GM12874 (cell line): ENCODE data around the gene ZNF652.

Experiments
- TF ChIP-seq, protein P1 (sequence below): IDR thresholded peaks from 2 replicates; pipeline ENCODE4 v1.5.1; 2011; ENCODE audit warnings: low read depth, mild to moderate bottlenecking, control low read depth, low read length, moderate library complexity; ENCODE audit not compliant: insufficient read depth

The ZNF652 gene

DNA sequence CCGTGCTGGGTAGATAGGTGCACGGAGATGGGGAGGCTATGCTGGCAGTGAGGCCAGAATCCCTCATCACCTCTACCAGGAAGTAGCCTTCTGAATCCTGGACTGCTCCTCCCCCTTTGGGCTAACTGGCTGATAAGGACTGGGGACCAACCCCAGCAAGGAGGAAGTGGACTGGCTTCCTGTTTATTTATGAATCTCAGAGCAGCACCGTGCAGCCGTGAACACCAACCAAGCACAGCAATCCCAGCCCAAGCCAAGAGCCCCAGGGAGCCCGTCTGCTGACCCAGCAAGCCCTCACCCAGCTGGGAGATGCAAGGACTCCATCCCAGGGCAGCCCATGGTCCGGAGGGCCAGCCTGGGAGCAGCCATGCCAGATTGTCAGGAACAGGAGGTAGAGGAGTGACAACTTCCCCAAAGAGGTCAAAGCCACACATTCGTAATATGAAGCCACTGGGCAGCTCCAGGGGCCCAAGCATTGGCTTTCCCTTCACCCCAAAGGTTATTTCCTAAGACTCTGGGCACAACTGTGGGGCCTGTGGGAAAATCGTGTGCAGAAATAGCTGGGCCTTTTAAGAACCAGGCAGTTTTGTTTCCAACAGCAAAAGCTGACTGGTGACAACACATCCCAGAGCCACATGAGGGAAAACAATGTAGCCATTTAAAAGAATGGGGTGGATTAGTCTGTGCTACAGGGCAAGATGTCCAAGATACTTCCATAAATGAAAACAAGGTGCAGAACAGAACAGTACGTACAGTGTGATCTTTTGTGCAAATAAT is 28.7 kb upstream of the ZNF652 start:
- TF ChIP-seq, protein P1, sequence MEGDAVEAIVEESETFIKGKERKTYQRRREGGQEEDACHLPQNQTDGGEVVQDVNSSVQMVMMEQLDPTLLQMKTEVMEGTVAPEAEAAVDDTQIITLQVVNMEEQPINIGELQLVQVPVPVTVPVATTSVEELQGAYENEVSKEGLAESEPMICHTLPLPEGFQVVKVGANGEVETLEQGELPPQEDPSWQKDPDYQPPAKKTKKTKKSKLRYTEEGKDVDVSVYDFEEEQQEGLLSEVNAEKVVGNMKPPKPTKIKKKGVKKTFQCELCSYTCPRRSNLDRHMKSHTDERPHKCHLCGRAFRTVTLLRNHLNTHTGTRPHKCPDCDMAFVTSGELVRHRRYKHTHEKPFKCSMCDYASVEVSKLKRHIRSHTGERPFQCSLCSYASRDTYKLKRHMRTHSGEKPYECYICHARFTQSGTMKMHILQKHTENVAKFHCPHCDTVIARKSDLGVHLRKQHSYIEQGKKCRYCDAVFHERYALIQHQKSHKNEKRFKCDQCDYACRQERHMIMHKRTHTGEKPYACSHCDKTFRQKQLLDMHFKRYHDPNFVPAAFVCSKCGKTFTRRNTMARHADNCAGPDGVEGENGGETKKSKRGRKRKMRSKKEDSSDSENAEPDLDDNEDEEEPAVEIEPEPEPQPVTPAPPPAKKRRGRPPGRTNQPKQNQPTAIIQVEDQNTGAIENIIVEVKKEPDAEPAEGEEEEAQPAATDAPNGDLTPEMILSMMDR, result no peak

DNA sequence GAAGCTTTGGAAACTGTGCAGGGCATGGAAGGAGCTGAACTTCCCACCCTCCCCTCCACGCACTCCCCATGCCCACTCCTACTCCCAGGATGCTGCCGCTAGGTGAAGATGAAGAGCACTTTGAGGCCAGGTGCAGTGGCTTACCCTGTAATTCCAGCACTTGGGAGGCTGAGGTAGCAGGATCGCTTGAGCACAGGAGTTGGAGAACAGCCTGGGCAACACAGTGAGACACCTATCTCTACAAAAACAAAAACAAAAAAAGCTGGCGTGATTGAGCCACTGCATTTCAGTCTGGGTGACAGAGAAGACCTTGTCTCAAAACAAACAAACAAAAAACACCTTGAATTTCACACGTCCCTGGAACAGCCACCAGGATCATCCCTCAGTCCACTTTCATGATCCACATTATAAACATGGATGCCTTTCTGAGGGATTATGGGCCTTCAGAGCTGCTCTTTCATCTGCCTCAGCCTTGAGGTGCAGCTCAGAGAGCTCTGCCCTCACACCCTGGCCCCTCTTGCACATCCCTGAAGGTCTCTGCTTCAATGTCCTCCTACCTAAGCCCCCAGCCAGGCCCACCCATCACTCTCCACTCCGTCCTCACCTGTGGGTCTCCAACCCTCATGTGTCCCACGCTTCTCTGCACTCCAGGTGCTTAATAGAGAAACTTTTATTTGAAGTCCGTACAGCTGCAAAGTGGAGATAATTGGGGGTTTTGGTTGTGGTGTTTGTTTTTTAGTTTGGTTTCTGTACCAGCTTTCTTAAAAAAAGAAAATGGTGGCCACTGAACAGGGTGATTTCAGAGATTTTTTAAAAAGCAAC is 26.9 kb upstream of the ZNF652 start:
- TF ChIP-seq, protein P1, result no peak

DNA sequence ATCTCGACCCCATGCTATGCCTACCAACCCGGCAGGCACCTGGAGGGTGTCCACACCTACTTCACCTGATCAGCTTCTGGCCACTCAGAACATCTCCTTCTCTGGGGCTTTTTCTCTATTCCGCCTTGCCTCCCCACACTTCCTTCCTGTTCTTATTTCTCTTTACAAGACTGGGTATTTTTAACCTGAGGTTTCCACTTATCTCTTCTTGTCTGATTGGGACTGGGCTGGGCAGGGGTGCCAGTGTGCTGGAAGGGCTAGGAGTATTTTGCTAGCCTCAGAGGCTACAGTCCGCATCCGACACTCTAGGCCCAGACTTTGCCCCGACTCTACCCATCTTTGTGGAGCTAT is 26.2 kb upstream of the ZNF652 start:
- TF ChIP-seq, protein P1, result no peak

DNA sequence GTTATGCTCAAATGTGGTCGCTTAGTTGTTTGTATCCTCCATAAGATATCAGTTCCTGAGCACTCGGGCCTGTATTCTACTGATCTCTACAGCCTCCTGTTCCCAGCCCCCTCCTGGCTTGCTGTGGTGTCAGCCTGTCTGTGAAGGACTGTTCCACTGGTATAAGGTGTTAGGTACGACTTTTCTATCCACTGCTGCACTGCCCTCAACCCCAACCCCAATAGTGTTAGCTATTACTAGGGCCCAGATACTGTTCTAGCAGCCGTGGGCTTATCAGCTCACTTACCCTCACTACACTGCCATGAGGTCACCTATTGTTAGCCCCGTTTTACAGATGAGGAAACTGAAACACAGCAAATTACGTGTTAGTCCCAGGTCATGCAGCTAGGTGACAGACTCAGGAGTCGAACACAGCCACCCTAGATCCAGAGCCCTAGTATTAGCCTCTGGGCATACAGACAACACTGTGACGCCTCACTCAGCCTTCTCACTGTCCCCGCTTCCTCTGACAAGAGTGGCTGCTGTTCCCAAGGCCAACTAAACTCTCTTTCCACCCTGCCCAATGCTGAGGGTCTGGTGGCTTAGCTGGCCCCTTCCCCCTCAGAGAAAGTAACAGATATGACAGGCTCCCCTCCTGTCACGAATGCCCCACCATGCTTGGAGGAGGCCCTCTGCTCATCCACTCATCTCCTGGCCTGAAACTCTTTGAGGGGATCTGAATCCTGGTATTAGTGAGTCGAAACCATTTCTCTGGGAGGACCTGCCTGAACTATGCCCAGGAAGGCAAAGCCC is 25.6 kb upstream of the ZNF652 start:
- TF ChIP-seq, protein P1, result no peak

DNA sequence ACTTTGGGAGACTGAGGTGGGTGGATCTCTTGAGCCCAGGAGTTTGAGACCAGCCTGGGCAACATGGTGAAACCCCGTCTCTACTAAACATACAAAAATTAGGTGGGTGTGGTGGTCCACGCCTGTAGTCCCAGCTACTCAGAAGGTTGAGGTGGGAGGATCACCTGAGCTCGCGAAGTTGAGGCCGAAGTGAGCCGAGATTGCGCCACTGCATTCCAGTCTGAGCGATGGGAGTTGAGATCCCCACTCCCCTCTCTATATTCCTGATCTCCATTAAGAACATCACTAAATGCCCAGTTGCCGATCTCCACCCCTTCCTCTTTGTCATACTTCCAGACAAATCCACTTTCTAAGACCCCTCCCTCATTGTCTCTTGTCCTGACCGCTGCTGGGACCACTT is 24.3 kb upstream of the ZNF652 start:
- TF ChIP-seq, protein P1, result no peak

DNA sequence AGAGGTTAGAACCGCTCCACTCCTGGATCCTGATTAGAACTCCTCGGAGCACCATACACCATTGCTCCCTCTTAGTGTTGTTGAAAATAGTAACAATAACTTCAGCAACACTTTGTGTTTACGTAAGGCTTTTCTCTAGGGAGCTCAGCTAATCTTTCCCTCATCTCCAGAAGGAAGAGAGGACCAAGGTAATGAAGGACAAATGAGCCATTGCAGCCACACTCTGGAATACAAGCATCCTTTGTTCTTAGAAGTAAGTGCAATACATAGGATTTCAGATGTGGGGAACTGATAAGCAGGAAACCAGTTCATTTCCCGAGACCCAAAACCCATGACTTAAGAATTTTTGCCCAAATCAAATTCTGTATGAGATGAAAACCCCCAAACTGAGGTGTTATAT is 22.9 kb upstream of the ZNF652 start:
- TF ChIP-seq, protein P1, result no peak

DNA sequence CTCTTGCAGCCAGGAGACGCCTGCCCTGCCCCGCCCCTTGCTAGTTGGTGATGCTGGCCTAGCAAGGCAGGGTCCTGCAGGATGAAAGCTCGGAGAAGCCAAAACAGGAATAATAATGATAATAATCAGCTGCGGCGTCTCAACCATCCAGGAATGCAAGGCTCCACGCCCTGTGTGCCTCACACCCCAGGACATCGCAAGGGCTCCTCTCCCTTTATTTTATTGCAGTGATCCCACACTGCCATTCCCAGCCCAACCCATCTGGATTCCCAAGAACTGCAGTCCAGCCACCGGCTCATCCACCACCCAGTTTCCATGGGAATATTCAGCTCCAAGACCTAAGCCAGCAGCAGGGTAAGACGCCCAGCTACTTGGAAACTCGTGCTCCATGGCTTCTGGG is 21.0 kb upstream of the ZNF652 start:
- TF ChIP-seq, protein P1, result no peak
